SK-N-SH (cell line): ENCODE results near the gene TRIM69. TPM values are rescaled to one million over a fixed set of nuclear protein-coding genes. Genes with fewer than 3 reads are reported as not detected.
A peak's percentile ranks its signal among the peaks of the same experiment; 100 is the strongest.

ENCODE experiments used
- CTCF ChIA-PET: fragments of 300-600, 350-600 bp; formaldehyde crosslinking; extraction: SDS; loops from one replicate; lab custom pipeline; 2021; lab: Yijun Ruan, JAX
- POLR2A ChIA-PET: fragments of 350-600 bp; sonication (Branson Sonifier 250); formaldehyde crosslinking; extraction: SDS; loops from one replicate; lab custom pipeline; 2020; ENCODE audit warnings: antibody characterized with exemption, inconsistent platforms; lab: Yijun Ruan, JAX
- DNase-seq: peaks from one replicate; pipeline ENCODE4 v3.0.0; 2012
- H2AFZ ChIP-seq: fragments of 200-600 bp; sonication (generic); 2 replicates; pipeline ENCODE4 v1.8.1; 2016; ENCODE audit warnings: antibody characterized with exemption, mild to moderate bottlenecking, low read depth
- H3F3A ChIP-seq: fragments of 200-600 bp; sonication (generic); replicated peaks from 2 replicates; pipeline ENCODE3; 2016; ENCODE audit warnings: antibody characterized with exemption, mild to moderate bottlenecking; ENCODE audit not compliant: insufficient read depth
- H3K27ac ChIP-seq, 2 experiments: fragments of 200-500 bp in 1 of 2; fragments of 200-600 bp in 1 of 2; sonication (Bioruptor generic) in 1 of 2; sonication (generic), shearing (Covaris generic) in 1 of 2; 2 replicates each; pipeline versions ENCODE4 v1.5.1 to v1.6.1; 2014 to 2016; ENCODE audit warnings: low read depth in 2 of 2, inconsistent platforms in 1 of 2, low read length in 1 of 2, mild to moderate bottlenecking in 1 of 2, mixed read lengths in 1 of 2
- H3K27me3 ChIP-seq: fragments of 200-600 bp; sonication (generic), shearing (Covaris generic); 2 replicates; pipeline ENCODE4 v1.6.1; 2016; ENCODE audit warnings: mixed run types; ENCODE audit not compliant: insufficient read depth
- H3K36me3 ChIP-seq, 2 experiments: fragments of 200-500 bp in 1 of 2; fragments of 200-600 bp in 1 of 2; sonication (Bioruptor generic) in 1 of 2; sonication (generic) in 1 of 2; replicated peaks in 1 of 2; 2 replicates each; pipeline versions ENCODE3 to v1.5.1; 2014 to 2016; ENCODE audit warnings: low read length in 1 of 2, mild to moderate bottlenecking in 1 of 2; ENCODE audit not compliant: insufficient read depth in 2 of 2, control insufficient read depth in 1 of 2
- H3K4me1 ChIP-seq, 2 experiments: fragments of 200-500 bp in 1 of 2; fragments of 200-600 bp in 1 of 2; sonication (Bioruptor generic) in 1 of 2; sonication (generic), shearing (Covaris generic) in 1 of 2; 2 replicates each; pipeline versions ENCODE4 v1.5.1 to v1.6.1; 2014 to 2016; ENCODE audit warnings: low read depth in 1 of 2, low read length in 1 of 2, mixed run types in 1 of 2; ENCODE audit not compliant: insufficient read depth in 2 of 2, control insufficient read depth in 1 of 2
- H3K4me2 ChIP-seq: fragments of 200-600 bp; sonication (generic), shearing (Covaris generic); 2 replicates; pipeline ENCODE4 v1.6.1; 2017; ENCODE audit warnings: mixed run types
- H3K4me3 ChIP-seq, 2 experiments: fragments of 200-500 bp in 1 of 2; fragments of 200-600 bp in 1 of 2; sonication (Bioruptor generic) in 1 of 2; sonication (generic), shearing (Covaris generic) in 1 of 2; 2 replicates each; pipeline versions ENCODE4 v1.5.1 to v1.8.1; 2014 to 2016; ENCODE audit warnings: low read depth in 2 of 2, inconsistent platforms in 1 of 2, low read length in 1 of 2, mild to moderate bottlenecking in 1 of 2, mixed read lengths in 1 of 2, moderate library complexity in 1 of 2
- H3K79me2 ChIP-seq: fragments of 200-600 bp; sonication (generic); 2 replicates; pipeline ENCODE4 v1.8.1; 2017; ENCODE audit warnings: mild to moderate bottlenecking; ENCODE audit not compliant: insufficient read depth
- H3K9ac ChIP-seq: fragments of 200-600 bp; sonication (generic); 2 replicates; pipeline ENCODE4 v1.6.1; 2017; ENCODE audit warnings: mixed run types
- H3K9me2 ChIP-seq: fragments of 200-600 bp; sonication (generic); 2 replicates; pipeline ENCODE4 v1.6.1; 2017; ENCODE audit warnings: mixed run types
- H3K9me3 ChIP-seq: fragments of 200-600 bp; sonication (generic); 2 replicates; pipeline ENCODE4 v1.6.1; 2017; ENCODE audit warnings: mixed run types, mild to moderate bottlenecking, moderate library complexity
- H4K20me1 ChIP-seq: fragments of 200-600 bp; sonication (generic); 2 replicates; pipeline ENCODE4 v1.6.1; 2017; ENCODE audit warnings: mild to moderate bottlenecking, mixed run types; ENCODE audit not compliant: insufficient read depth
- CHD2 ChIP-seq: fragments of 150-350 bp; IDR thresholded peaks from 2 replicates; pipeline ENCODE4 v1.6.1; 2018; ENCODE audit warnings: low read length; ENCODE audit not compliant: partially characterized antibody
- CTCF ChIP-seq: fragments of 200-600 bp; sonication (generic); IDR thresholded peaks from 2 replicates; pipeline ENCODE4 v1.6.1; 2017; ENCODE audit warnings: antibody characterized with exemption, mild to moderate bottlenecking, moderate library complexity
- FOXJ3 ChIP-seq: sonication (generic); formaldehyde crosslinking; IDR thresholded peaks from 2 replicates; pipeline ENCODE4 v1.5.1; 2020; ENCODE audit warnings: mild to moderate bottlenecking, missing genetic modification reagents
- MAX ChIP-seq: IDR thresholded peaks from 2 replicates; pipeline ENCODE4 v1.4.0; 2012; ENCODE audit warnings: low read depth
- NRF1 ChIP-seq: IDR thresholded peaks from 2 replicates; pipeline ENCODE4 v1.6.1; 2012; ENCODE audit warnings: low read depth, mild to moderate bottlenecking, low read length
- PBX3 ChIP-seq: IDR thresholded peaks from 2 replicates; pipeline ENCODE4; 2012
- POLR2AphosphoS5 ChIP-seq: IDR thresholded peaks from 2 replicates; pipeline ENCODE4 v1.6.1; 2012; ENCODE audit warnings: low read depth, low read length
- REST ChIP-seq: IDR thresholded peaks from 2 replicates; pipeline ENCODE4 v1.6.1; 2012; ENCODE audit warnings: mild to moderate bottlenecking, low read depth, low read length, moderate library complexity
- SIN3A ChIP-seq: IDR thresholded peaks from 2 replicates; pipeline ENCODE4 v1.6.1; 2012; ENCODE audit warnings: low read depth, mild to moderate bottlenecking, low read length, moderate library complexity, borderline replicate concordance
- SMC3 ChIP-seq: IDR thresholded peaks from 2 replicates; pipeline ENCODE4 v1.6.1; 2012; ENCODE audit warnings: low read depth, low read length, improper control_type of control experiment
- TEAD4 ChIP-seq: IDR thresholded peaks from 2 replicates; pipeline ENCODE4 v1.4.0; 2012; ENCODE audit warnings: mild to moderate bottlenecking, borderline replicate concordance; ENCODE audit not compliant: insufficient read depth
- WGBS: methylation state at CpG from one replicate; pipeline ENCODE4 v1.1.6; 2017; ENCODE audit warnings: low lambda C conversion rate; 5-methylcytosine and 5-hydroxymethylcytosine counted together
- polyA plus RNA-seq, 3 experiments: library from polyadenylated mRNA; depleted of rRNA; stranded (reverse); fragments of >200 nt; gene quantifications; 2 replicates each; pipeline ENCODE4 v1.2.3, GENCODE V29; 2012
- TF ChIP-seq, protein P1 (sequence below): fragments of 150-350 bp; IDR thresholded peaks from 2 replicates; pipeline ENCODE4 v1.6.1; 2016; ENCODE audit warnings: mild to moderate bottlenecking, low read depth, low read length

The TRIM69 gene
- polyA plus RNA-seq, 1 of the 3 experiments (the other 2 are of a cell fraction) = 9.7 TPM

- ChIA-PET CTCF (interaction anchor here (0.7 to 1.1 kb wide), 2 partner anchors 13 to 15 kb away, joined by 3 to 5 read pairs; partner anchors contain the start of genes B2M and PATL2), POLR2A (interaction anchor here (0.6 kb wide), 1 partner anchor 868 kb away, joined by 3 read pairs; no protein-coding TSS in a partner anchor)
- no peak for DNase-seq
- Histone ChIP-seq H3K27ac (peak overlapping the region; percentile 96 to 97), H3K9me3 (no peaks in the 10 kb centered on the region), H3K4me3 (no peak overlapping the region), H3K27me3 (no peaks in the 10 kb centered on the region), H3K4me2 (peak overlapping the region; percentile 34; the same call in 1 of the 2 replicates), H3K4me1 (peaks cover 6 to 17% of the 10 kb centered on the region in 2 experiments; a peak in 3 of 4 replicates), H4K20me1 (no peaks in the 10 kb centered on the region), H2AFZ (peak overlapping the region; percentile 65), H3K36me3 (no peaks in the 10 kb centered on the region), H3F3A (peaks cover 19% of the 10 kb centered on the region), H3K9ac (no peak overlapping the region; the same call in 1 of the 2 replicates), H3K79me2 (peaks cover 14% of the 10 kb centered on the region; the same call in 1 of the 2 replicates), H3K9me2 (no peaks in the 10 kb centered on the region)
- 98% methylated on average over 7 of the region's 7 CpGs for WGBS
- no peak for TF ChIP-seq PBX3
- TF ChIP-seq SIN3A = no peak
- TF ChIP-seq NRF1 = no peak
- no peak for TF ChIP-seq SMC3
- TF ChIP-seq CHD2 = no peak
- TF ChIP-seq, protein P1, sequence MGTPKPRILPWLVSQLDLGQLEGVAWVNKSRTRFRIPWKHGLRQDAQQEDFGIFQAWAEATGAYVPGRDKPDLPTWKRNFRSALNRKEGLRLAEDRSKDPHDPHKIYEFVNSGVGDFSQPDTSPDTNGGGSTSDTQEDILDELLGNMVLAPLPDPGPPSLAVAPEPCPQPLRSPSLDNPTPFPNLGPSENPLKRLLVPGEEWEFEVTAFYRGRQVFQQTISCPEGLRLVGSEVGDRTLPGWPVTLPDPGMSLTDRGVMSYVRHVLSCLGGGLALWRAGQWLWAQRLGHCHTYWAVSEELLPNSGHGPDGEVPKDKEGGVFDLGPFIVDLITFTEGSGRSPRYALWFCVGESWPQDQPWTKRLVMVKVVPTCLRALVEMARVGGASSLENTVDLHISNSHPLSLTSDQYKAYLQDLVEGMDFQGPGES = no peak
- TF ChIP-seq FOXJ3 (CRISPR knock-in tag) = no peak
- no peak for TF ChIP-seq CTCF
- TF ChIP-seq POLR2AphosphoS5 = no peak
- TF ChIP-seq REST = no peak
- no peak for TF ChIP-seq TEAD4
- TF ChIP-seq MAX = no peak
Measured at GRCh38 chr15:44726136-44726535, 10.2 kb upstream of the TRIM69 start.
